Epidermal melanocyte (primary cell): ENCODE measurements around the gene KCTD19.
"Not testable (repeated sequence)": the region's sequence is repeated elsewhere in the genome, so short reads cannot be mapped to it uniquely, and the experiment has no call there.

Experiments
- DNase-seq: peaks from one replicate; pipeline ENCODE4 v3.0.0; 2011; ENCODE audit warnings: low spot score; ENCODE audit not compliant: insufficient read length

Gene KCTD19

DNA sequence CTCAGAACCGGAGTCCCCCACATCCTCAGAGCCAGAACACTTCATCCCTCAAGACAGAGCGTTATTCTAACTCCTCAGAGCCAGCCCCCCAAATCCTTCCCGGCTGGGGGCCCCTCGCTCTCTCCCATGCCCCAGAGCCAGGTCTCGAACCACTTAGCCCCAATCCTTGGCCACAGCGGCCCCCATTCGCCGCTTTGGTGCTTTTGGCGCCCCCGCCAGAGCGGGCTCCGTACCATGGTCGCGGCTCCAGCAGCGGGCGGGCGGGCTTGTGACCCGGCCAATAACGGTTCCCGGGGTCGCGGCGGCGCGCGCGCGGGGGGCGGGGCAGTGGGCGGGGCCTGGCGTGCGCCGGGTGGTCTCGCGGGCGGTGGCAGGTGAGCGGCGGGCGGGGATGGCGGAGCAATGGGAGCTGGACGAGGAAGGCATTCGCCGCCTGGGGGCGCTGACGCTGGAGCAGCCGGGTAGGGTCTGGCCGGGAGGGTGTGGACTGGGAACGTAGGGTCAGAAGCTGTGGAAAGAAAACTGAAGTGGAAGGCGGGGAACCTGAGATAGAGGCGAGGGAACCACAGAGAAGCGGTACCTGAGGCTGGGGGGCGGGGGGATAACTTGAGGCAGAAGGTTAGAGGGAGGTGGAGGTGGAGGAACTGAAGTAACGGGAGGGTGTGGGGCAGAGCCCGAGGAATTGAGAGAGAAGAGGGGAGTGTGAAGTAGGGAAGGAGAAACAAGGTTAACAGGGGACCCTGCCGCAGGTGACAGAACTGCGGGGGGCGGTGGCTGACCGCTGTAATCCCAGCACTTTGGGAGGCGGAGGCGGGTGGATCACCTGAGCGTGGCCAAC lies at the start of gene KCTD19, which contains the start of gene LRRC36:
KCTD19 (minus strand) TSS at position 270 of the 838 bp plus-strand sequence; CDS start at position 236, 34 bp downstream.
LRRC36 (plus strand) TSS at position 344 of the 838 bp plus-strand sequence; CDS start at position 392, 48 bp downstream.
- DNase-seq = peak; percentile 43

DNA sequence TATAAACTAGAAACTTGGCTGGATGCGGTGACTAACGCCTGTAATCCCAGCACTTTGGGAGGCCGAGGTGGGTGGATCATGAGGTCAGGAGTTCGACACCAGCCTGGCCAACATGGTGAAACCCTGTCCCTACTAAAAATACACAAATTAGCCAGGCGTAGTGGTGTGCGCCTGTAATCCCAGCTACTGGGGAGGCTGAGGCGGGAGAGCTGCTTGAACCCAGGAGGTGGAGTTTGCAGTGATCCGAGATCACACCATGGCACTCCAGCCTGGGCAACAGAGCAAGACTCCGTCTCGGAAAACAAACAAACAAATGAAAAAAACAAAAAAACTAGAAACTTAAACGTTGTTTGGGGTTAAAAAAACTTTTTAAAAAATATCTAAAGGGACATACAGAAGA lies 49.5 kb upstream of the KCTD19 start:
- DNase-seq = not testable (repeated sequence)

DNA sequence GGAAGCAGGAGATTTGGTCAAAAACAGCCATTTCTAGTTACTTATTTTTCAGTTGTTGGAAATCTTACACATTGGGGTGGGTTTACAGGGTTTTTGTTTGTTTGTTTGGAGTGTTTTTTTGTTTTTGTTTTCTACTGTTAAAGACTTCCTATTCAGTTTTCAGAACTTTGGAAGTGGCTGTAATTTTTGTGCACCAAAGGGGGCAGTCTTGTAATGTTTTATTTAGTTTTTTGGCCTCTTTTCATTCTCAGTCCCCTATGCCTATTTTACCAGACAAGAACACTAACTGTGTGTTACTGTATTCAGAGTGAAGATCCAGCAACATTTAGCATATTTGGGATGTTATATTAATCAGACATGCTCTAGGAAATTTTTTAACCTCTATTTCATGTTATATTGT lies 46.1 kb upstream of the KCTD19 start:
- no peak for DNase-seq

- no peak for DNase-seq
These were observed 44.1 kb upstream of the KCTD19 start for GRCh38 chr16:67370661-67371060.

GRCh38 chr16:67364600-67365235 lies 38.2 kb upstream of the KCTD19 start:
- DNase-seq = no peak

- no peak for DNase-seq
These were observed 34.5 kb upstream of the KCTD19 start for GRCh38 chr16:67361038-67361437.

DNA sequence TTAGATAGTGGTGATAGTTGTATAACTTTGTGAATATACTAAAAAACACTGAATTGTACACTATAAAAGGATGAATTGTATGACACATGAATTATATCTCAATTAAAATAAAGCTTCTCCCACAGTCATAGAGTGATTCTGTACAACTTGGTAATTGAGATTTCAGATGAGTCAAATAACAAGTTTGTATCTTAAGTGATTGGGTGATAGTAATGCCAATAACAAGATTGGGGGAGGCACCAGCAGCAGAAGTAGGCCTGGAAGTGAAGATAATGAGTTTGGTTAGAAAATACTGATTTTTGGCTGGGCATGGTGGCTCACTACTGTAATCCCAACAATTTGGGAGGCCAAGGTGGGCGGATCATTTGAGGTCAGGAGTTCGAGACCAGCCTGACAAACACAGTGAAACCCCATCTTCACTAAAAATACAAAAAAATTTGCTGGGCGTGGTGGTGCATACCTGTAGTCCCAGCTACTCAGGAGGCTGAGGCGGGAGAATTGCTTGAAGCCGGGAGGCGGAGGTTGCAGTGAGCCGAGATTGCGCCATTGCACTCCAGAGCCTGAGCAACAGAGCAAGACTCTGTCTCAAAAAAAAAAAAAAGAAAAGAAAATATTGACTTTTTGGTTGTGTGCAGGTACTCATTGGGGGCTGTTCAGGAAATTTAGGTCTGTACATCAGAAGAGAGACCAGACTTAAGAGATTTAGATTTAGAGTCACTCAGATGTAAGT lies 33.2 kb upstream of the KCTD19 start:
- not testable (repeated sequence) for DNase-seq

DNA sequence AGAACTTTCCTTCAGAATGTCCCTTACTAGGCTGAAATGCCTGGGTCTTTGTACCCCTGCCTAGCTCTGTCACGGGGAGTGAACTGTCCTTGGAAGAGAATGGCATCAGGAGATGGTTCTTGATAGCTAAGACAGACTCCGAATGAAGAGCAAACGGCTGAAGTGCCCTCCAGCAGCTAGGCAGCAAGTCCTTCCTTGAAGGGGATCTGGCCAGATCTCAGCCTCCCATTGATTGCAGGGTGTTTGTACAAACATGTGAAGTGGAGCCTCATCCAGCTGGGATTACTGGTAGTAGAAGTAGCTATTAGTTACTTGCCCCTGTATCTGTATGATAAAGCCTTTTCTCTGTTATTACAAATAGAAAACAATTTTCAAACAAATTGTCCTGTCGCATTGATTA lies 31.0 kb upstream of the KCTD19 start:
- no peak for DNase-seq

GRCh38 chr16:67356396-67356795 lies 29.9 kb upstream of the KCTD19 start:
- DNase-seq = no peak

- not testable (repeated sequence) for DNase-seq
These were observed 25.9 kb upstream of the KCTD19 start for GRCh38 chr16:67352463-67352862.

DNA sequence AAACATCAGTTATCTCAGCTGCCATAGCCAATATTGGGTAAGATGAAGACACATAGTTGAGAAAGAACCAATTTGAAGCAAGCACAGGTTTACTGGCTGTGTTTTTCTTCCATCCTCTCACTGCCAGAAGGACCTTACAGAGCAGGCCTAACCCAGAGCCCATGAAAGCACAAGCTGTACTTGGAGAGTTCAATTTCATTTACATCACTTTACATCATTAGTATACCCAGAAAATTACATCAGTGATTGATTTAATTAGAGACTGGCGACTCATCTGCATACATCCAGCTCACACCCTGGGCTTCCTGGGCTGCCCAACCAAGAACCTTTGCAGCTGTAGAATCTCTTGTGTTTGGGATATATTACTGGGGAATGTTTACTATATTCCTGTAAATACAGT lies 23.8 kb upstream of the KCTD19 start:
- no peak for DNase-seq

DNA sequence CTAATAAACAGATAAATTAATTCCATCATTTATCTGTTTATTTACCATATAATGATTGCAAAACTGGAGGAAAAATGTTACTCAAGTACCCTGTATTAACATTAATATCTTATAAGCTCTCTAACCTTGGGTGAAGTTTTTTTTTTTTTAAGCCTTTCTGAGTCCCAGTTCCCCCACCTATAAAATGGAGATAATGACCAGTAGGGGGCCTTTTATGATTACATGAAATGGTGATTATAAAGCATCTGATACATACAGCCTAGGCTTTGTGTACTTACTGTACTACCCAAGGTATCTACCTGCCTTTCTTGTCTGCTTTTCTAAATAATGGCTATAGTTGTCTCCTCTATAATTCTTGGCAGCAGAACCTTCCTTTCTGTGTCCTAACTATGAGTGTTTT lies 22.6 kb upstream of the KCTD19 start:
- no peak for DNase-seq

GRCh38 chr16:67346341-67346740 lies 19.8 kb upstream of the KCTD19 start:
- DNase-seq = no peak

- DNase-seq = no peak
These were observed 18.9 kb upstream of the KCTD19 start for GRCh38 chr16:67345401-67345800.

DNA sequence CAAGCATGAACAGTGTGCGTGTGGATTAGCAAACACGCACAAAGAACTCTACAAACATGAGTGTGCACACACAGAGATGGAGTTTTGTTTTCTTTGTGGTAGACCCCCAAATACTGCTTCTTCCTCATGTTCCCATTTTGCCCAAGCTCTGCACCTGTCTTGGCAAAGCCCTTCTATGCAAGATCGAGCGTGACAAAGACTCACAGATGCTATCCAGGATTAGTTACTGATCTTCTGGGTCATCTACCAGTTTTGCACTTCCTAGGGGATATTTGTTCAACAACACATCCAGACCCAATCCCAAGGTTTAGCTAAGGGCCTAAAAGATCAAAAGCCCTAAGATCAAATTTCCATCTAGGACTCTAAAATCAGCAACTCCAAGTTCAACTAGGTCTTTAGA lies 16.1 kb upstream of the KCTD19 start:
- DNase-seq = no peak

- DNase-seq = no peak
These were observed 14.7 kb upstream of the KCTD19 start for GRCh38 chr16:67341250-67341649.

DNA sequence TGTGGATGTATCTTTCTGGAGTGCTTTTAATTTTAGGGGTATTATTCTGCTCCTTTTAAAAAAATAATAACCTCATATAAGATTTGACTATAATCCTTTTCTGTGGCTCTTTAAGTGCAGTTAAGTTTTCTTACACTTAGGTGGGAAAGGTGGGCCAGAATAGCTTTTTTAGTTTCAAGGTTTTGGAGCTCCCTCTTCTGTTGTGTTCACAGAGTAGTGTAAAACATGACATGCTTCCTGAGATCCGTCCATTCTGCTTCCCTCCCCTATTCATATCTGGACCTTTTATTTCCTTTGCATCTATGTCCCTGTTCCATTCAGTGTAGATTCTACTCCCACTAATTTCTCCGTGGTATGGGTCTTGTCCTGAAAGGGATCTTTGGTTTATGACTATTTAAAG lies 12.9 kb upstream of the KCTD19 start:
- DNase-seq = no peak

GRCh38 chr16:67336648-67337047 lies 10.1 kb upstream of the KCTD19 start:
- DNase-seq = no peak

GRCh38 chr16:67336116-67336515 lies 9.6 kb upstream of the KCTD19 start:
- no peak for DNase-seq

DNA sequence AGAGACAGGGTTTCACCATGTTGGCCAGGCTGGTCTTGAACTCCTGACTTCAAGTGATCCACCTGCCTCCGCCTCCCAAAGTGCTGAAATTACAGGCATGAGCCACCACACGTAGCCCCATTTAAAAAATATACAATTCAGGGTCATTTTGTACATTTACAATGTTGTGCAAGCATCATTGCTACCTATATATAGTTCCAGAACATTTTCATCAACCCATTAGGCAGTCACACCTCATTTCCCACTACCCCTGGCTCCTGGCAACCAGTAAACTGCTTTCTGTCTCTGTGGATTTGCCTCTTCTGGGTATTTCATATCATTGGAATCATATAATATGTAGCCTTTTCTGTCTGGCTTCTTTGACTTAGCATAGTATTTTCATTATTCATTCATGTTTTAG lies 6.8 kb upstream of the KCTD19 start:
- DNase-seq = no peak

DNA sequence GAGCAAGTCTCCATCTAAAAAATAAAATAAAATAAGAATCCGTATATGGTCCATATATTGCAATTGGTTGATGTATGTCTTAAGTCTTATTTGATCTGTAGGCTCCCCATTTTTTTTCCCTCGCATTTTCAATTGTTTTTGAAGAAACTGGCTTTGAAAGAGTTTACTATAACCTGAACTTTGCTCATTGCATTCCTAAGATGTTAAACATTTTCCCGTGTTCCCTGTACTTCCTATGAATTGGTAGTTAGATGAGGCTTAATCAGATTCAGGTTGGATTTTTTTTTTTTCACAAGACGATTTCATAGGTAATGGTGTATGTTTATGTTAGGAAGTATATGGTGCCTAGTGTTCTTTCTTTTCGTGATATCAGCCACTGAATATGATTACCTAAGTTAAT lies 3.4 kb upstream of the KCTD19 start:
- DNase-seq = no peak

DNA sequence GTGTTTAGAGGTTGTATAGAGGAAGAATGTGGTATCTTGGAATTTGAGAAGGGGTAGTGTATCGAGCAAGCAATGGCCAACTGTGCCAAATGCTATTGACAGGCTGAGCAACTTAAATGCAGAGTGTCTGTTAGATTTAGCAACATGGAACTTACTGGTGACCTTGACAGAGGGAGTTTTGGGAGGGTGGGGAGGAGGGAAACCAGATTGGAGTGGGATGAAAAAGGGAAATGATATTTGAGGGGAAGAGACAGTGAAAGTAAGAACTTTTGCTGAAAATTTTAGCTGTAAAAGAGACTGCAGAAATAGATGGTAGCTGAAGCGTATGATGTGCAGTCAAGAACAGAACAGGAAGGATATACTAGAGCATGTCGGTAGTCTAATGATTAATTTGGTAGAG lies 1.2 kb upstream of the KCTD19 start:
- no peak for DNase-seq
